VCaP (cell line): ENCODE results near the gene CDH13.

Experiments used
- H3K27ac ChIP-seq: fragments of 450-650 bp; 2 replicates; pipeline ENCODE4 v1.5.1; 2017
- CTCF ChIP-seq: fragments of 450-650 bp; conservative IDR thresholded peaks from 2 replicates; pipeline ENCODE4 v1.5.1; 2017; ENCODE audit warnings: mild to moderate bottlenecking, moderate library complexity

The CDH13 gene

GRCh38 chr16:83510906-83511305 lies 884.1 kb downstream of the CDH13 start:
- no peak for TF ChIP-seq CTCF

GRCh38 chr16:83513008-83513755 lies 886.4 kb downstream of the CDH13 start:
- no peak overlapping the region for H3K27ac ChIP-seq

More at GRCh38 chr16:83510906-83511305, 884.1 kb downstream of the CDH13 start:
- H3K27ac ChIP-seq, result no peak overlapping the region

GRCh38 chr16:83515395-83515794 lies 888.6 kb downstream of the CDH13 start:
- TF ChIP-seq CTCF, result no peak
- no peak overlapping the region for H3K27ac ChIP-seq

More at GRCh38 chr16:83513008-83513755, 886.4 kb downstream of the CDH13 start:
- TF ChIP-seq CTCF, result no peak

- TF ChIP-seq CTCF, result no peak
- H3K27ac ChIP-seq, result no peak overlapping the region
Observed at GRCh38 chr16:83516931-83517330, 890.2 kb downstream of the CDH13 start.

GRCh38 chr16:83517398-83517797 lies 890.6 kb downstream of the CDH13 start:
- H3K27ac ChIP-seq, result no peak overlapping the region
- TF ChIP-seq CTCF, result no peak

- no peak for TF ChIP-seq CTCF
- no peak overlapping the region for H3K27ac ChIP-seq
Observed at GRCh38 chr16:83520596-83520995, 893.8 kb downstream of the CDH13 start.

- H3K27ac ChIP-seq, result no peak overlapping the region
- no peak for TF ChIP-seq CTCF
Observed at GRCh38 chr16:83530293-83530692, 903.5 kb downstream of the CDH13 start.
